Epidermal melanocyte (primary cell): ENCODE results near the gene FPGS.

Source experiments
- DNase-seq: peaks from one replicate; pipeline ENCODE4 v3.0.0; 2011; ENCODE audit warnings: low spot score; ENCODE audit not compliant: insufficient read length

Gene FPGS

GRCh38 chr9:127858041-127858512 is 55.4 kb downstream of the FPGS start:
- no peak for DNase-seq

GRCh38 chr9:127860260-127860659 is 57.6 kb downstream of the FPGS start:
- DNase-seq, result no peak

- DNase-seq, result no peak
Observed at GRCh38 chr9:127860779-127861178, 58.1 kb downstream of the FPGS start.

- no peak for DNase-seq
Observed at GRCh38 chr9:127862075-127863011, 59.7 kb downstream of the FPGS start.

- DNase-seq, result no peak
Observed at GRCh38 chr9:127863191-127863621, 60.5 kb downstream of the FPGS start.
